OCI-M1 (cell line): ENCODE results near the gene BMPR1A.

Source experiments
- DNase-seq: peaks from one replicate; lab custom pipeline; 2025; lab: John Stamatoyannopoulos, UW

The BMPR1A gene

DNA sequence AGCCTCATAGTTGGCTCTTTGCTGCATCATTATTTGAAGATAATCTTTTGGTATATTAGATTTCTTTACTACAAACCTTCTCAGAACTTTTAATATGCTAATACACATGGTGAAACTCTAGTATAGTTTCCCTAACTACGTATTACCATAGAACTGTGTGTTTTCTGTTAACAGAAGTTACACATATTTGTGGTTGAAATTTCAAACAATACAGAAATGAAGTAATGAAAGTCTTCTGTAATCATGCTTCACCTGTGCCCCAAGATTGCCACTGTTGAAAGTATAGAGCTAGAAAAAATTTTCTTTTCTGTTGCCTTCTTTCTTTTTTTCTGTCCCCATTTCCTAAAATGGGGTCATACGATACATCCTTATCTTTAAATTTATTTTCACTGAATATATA, 9.1 kb downstream of the BMPR1A start:
- no peak for DNase-seq

DNA sequence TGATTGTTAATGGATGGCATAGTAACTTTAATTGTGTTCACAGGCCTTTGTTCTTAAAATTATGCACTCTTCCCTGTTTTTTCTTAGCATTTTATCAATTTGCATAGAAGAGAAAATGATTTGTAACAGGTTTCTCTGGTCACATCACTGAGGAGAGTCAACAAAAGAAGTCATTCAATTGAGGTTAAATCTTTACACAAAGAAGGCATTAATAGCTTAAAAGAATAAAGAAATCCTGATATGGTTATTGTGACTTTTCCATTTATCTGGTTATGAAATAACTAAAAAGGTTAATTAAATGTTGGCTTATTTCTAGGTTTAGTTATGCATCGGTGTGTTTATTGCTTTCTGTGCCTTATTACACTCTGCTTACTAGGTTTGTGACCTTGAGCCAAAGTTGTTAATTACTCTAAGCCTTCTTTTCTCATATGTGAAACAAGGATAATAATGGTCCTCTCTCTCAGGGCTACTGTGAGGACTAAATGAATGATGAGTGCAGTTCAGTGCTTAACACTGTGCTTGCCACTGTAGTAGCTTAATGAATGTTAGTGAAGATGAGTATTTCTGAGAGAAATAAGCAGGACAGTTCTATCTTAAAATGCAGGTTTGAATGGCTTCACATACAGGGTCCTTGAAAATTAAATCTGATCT, 12.1 kb downstream of the BMPR1A start:
- DNase-seq = no peak

GRCh38 chr10:86769991-86770390, 13.6 kb downstream of the BMPR1A start:
- no peak for DNase-seq

GRCh38 chr10:86770412-86770960, 14.1 kb downstream of the BMPR1A start:
- DNase-seq = peak; percentile 78

DNA sequence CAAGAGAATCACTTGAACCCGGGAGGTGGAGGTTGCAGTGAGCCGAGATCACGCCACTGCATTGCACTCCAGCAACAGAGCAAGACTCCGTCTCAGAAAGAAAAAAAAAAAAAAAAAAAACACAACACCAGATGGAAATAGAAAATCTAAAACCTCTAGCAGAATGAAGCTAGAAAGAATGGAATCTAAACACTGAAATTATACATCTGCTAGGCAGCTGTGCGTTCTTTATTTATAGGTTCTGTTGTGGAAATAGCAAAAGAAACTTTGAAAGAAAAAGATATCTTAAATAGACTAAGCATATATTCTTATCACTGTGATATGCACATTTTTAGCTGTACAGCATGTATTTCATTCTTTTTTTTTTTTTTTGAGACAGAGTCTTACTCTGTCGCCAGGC, 17.1 kb downstream of the BMPR1A start:
- DNase-seq = no peak

GRCh38 chr10:86775056-86775869, 18.8 kb downstream of the BMPR1A start:
- DNase-seq = peak; percentile 94

DNA sequence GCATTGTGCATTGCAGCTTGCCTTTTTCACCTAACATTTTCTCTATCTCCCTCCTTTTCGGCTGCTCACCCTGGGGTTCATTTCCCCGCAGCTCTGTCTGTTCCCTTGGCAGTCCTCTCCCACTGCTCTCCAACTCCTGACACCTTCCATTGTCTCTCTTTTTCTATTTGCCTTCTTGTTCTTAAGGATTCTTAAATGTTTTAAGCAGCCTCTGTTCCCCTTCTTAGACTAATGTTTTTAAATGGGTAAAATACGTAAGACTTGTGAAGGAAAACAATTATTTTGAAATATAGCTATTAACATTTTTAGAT, 19.4 kb downstream of the BMPR1A start:
- no peak for DNase-seq

GRCh38 chr10:86779220-86780017, 23.0 kb downstream of the BMPR1A start:
- no peak for DNase-seq

DNA sequence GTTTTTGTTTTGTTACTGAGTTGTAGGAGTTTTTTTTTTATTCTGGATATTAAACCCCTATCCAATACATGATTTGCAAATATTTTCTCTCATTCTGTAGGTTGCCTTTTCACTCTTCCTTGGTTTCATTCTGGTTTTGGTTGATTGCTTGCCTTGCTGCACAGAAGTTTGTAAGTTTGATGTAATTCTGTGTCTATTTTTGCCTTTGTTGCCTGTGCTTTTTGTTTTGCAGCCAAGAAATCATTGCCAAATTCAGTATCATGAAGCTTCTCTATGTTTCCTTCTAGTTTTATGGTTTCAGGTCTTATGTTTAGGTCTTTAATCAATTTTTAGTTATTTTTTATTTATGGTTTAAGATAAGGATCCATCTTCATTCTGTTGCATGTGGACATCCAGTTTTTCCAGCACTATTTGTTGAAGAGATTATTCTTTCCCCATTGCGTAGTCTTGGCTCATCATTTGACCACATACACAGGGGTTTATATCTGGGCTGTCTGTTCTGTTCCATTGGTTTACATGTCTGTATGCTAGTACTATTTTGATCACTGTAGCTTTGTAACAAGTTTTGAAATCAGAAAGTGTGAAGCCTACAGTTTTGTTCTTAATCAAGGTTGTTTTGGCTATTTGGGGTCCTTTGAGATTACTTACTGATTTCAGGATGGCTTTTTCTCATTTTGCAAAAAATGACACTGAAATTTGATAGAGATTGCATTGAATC, 26.4 kb downstream of the BMPR1A start:
- DNase-seq = no peak

- DNase-seq = no peak
Observed at GRCh38 chr10:86785037-86785436, 28.6 kb downstream of the BMPR1A start.

DNA sequence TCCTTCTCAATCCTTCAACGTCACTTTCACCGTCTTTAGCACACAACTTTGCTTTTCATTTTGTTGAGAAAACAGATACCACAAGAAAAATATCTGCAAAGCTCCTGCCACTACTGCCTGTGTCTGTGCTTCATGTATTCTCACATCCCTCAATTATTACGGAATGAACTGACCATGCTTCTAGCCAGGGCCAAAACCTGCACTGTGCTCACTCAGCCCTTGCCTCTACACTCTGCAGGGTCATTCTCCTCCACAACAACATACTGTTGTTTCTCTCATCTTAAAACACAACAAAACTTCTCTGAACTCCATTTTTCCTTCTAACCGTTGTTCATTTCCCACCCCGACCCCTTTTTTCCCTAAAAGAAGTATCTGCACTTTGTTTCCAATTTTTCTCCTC, 29.5 kb downstream of the BMPR1A start:
- DNase-seq = no peak

DNA sequence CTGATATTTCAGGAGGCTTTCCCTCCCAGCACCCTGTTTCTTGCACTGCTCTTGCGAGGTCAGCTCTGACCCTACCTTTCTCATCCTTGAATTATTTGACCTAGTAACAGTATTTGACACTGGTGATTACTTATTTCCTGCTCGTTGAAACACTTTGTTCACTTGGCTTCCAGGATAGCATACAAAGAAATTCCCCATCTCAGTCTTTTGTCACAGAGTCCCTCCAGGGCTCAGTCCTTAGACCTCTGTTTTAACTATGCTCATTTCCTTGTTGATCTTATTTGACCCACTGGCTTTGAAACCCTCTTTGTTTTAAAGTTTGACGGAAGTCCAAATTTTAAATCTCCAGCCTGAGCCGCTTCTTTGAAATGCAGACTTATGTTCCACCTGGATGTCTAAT, 29.9 kb downstream of the BMPR1A start:
- DNase-seq = no peak

DNA sequence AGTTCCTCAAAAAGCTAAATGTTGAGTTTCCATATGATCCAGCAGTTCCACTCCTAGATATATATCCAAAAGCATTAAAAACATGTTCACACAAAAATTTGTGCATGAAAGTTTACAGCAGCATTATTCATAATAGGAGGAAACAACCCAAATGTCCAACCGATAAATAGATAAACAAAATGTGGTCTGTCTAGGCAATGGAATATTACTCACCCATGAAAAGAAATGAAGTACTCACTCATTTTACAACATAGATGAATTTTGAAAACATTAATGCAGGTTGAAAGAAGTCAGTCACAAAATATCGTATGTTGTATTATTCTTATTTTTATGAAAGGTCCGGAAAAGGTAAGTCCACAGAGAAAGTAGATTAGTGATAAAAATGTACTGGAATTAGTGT, 34.0 kb downstream of the BMPR1A start:
- no peak for DNase-seq

GRCh38 chr10:86792461-86793167, 36.2 kb downstream of the BMPR1A start:
- DNase-seq = no peak

GRCh38 chr10:86793696-86794095, 37.3 kb downstream of the BMPR1A start:
- DNase-seq = no peak

DNA sequence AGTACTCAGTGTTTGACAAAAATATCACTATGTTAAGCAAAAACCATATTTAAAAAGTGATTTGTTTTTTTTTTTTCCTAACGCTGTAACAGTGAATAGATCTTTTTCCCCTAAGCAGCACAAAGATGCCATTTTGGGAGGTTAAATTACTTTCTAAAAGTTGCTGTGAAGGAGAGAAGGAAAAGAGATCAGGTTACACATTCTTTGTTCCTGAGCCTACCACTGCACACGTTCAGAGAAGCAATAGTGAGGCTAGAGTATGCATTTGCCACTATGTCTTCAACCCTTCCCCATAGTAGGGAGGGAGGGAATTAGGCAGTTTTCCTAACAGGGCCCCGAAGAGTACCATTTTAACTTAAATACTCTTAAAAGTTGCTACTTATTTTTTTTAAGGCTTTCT, 38.9 kb downstream of the BMPR1A start:
- peak; percentile 76 for DNase-seq

DNA sequence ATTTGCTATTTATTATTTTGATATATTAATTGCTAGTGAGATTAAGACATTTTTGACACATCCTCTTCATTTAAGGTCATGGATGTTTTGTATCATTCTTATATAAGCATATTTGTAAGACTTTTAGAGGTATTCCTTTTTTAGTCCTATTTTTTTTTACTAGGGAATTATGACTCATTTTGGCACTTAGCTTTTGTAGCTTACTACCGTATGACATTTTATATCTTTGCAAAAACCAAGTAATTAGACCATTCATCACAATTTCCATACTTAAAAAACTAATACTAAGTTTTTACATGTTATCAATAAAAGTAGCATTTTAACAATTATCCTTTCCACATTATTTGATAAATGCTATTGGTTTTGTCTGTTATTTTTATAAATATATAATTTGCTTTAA, 41.6 kb downstream of the BMPR1A start:
- DNase-seq = no peak

- DNase-seq = peak; percentile 78
Observed at GRCh38 chr10:86798611-86799010, 42.2 kb downstream of the BMPR1A start.

- DNase-seq = no peak
Observed at GRCh38 chr10:86799188-86799845, 42.9 kb downstream of the BMPR1A start.

DNA sequence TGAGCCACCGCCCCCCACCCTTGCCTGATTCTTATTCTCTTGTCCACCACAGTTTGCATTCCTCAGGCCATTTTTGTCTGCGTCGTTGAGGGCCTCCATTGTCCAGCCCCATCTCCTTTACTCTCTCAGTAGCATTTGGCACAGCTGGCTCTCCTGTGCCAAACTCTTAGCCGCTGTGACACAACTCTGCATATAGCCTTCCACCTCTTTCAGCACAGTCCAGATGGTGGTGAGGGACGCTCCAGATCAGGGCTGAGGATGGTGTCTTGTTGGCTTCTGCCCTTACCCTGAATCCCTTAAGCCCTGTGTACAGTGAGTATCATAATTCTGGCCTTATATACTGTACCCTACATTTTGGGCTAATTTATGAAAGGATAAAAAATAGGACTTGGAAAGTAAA, 45.6 kb downstream of the BMPR1A start:
- DNase-seq = no peak
